Peyer's patch (tissue), 4 donors: Measurements from ENCODE around the gene CD8B2.

Source experiments
- POLR2A ChIP-seq, 2 donors: fragments of 450-650 bp; IDR thresholded peaks; one replicate each; pipeline ENCODE4 v1.5.1; 2017; ENCODE audit warnings: antibody characterized with exemption in 2 of 2, mild to moderate bottlenecking in 2 of 2, moderate library complexity in 2 of 2
- TF ChIP-seq, protein P1 (sequence below), 6 experiments: fragments of 450-650 bp in 4 of 6; fragments of 200-600 bp in 2 of 6; sonication (generic) in 1 of 6; IDR thresholded peaks; one replicate each; pipeline ENCODE4 v1.5.1; 2017 to 2019; ENCODE audit warnings: antibody characterized with exemption in 6 of 6, mild to moderate bottlenecking in 3 of 6, moderate library complexity in 1 of 6

DNA sequence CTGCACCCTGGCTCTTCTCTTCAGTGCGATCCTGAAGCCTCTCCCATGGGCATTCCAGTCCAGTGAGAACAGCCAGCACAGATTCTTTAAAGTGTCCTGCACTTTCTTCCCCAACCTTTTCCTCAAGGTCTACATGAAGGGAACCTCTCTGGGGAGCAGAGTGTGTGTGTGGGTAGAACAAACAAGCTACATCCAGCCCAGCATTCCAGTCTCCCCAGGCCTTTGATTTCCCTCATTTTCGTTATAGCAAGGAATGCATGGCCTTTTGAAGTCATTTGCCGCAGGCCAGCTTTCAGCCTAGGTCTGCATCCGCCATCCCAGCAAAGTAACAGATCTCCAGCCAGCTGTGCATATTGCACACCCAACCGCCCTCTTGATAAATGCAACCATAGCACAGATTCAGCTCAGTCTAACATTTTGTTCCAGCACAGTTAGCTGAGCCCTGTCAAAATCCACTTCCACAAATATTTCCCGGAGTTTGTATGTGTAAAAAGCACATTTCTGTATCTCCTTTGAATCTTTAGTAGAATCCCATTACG lies 44.6 kb downstream of the CD8B2 start:
- TF ChIP-seq POLR2A (IDR thresholded peaks at IDR 0.05), result no peak
- TF ChIP-seq, protein P1, sequence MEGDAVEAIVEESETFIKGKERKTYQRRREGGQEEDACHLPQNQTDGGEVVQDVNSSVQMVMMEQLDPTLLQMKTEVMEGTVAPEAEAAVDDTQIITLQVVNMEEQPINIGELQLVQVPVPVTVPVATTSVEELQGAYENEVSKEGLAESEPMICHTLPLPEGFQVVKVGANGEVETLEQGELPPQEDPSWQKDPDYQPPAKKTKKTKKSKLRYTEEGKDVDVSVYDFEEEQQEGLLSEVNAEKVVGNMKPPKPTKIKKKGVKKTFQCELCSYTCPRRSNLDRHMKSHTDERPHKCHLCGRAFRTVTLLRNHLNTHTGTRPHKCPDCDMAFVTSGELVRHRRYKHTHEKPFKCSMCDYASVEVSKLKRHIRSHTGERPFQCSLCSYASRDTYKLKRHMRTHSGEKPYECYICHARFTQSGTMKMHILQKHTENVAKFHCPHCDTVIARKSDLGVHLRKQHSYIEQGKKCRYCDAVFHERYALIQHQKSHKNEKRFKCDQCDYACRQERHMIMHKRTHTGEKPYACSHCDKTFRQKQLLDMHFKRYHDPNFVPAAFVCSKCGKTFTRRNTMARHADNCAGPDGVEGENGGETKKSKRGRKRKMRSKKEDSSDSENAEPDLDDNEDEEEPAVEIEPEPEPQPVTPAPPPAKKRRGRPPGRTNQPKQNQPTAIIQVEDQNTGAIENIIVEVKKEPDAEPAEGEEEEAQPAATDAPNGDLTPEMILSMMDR (IDR thresholded peaks at IDR 0.05), result no peak
